Measurements from ENCODE around the gene R3HDM2. TPM values are rescaled to one million over a fixed set of nuclear protein-coding genes. Genes with fewer than 3 reads are reported as not detected.

Gene R3HDM2
- total RNA-seq, 2 donors from 2014 or later, result 82.7 to 116 TPM

DNA sequence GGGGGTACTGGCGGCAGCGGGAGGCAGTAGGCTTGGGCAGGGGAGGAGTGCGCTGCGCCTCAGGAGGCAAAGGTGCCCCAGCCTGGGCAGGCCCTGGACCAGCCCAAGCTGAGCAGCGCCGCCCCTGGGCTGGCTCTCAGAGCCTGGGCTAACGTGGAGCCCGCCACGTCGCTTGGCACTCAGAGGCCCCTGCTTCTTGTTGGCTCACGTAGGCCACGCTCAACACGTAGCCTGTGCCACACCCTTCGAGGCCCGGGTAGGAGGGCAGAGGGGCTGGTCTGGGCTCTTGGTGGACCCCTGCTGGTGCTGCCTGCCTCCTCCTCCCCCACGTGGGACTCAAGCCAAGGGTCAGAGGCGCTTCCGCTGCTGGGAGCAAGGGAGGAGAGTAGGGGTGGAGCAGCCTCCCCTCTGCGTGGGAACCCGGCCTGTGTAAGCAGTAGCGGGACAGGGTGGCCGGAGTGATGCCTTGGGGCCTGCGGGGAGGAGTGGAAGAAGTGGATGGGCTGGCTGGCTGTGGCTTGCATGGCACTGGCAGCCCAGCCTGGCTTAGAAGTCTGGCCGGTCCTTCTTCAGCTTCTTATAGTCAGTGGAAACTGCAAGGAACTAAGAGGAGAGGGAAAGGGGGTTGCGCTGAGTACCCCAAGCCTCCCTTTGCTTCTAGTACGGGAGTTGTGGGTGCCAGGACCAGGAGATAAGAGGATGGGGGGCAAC, 195.7 kb downstream of the R3HDM2 start:
- Mint-ChIP-seq H3K36me3 (ENCODE audit: low read depth) (peaks cover 40% of the 10 kb centered on the region), H3K4me1 (peaks cover 22% of the 10 kb centered on the region), H3K4me3 (no peak overlapping the region), H3K27me3 (ENCODE audit: insufficient read depth) (peaks cover 56% of the 10 kb centered on the region), H3K27ac (no peak overlapping the region), H3K9me3 (no peaks in the 10 kb centered on the region)
- H3K9me3 ChIP-seq (ENCODE audit: control insufficient read depth, low read length), result no peaks in the 10 kb centered on the region
- 79 to 89% methylated on average over 14 to 26 of the region's 26 CpGs for WGBS, 2 experiments (ENCODE audit: insufficient coverage in 1 of 2, insufficient read length in 1 of 2)
- peaks cover 60% of the 10 kb centered on the region for H3K27me3 ChIP-seq (ENCODE audit: control insufficient read depth, insufficient read depth, low read length, poor library complexity, severe bottlenecking)
- H3K4me3 ChIP-seq (ENCODE audit: low read length), result no peak overlapping the region
- DNase-seq, result peak; percentile 91
- H3K36me3 ChIP-seq (ENCODE audit: control insufficient read depth, insufficient read depth, low read length), result peaks cover 41% of the 10 kb centered on the region
- TF ChIP-seq, protein P1, sequence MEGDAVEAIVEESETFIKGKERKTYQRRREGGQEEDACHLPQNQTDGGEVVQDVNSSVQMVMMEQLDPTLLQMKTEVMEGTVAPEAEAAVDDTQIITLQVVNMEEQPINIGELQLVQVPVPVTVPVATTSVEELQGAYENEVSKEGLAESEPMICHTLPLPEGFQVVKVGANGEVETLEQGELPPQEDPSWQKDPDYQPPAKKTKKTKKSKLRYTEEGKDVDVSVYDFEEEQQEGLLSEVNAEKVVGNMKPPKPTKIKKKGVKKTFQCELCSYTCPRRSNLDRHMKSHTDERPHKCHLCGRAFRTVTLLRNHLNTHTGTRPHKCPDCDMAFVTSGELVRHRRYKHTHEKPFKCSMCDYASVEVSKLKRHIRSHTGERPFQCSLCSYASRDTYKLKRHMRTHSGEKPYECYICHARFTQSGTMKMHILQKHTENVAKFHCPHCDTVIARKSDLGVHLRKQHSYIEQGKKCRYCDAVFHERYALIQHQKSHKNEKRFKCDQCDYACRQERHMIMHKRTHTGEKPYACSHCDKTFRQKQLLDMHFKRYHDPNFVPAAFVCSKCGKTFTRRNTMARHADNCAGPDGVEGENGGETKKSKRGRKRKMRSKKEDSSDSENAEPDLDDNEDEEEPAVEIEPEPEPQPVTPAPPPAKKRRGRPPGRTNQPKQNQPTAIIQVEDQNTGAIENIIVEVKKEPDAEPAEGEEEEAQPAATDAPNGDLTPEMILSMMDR (conservative IDR thresholded peaks at IDR 0.05), result no peak
- H3K27ac ChIP-seq (ENCODE audit: low read depth, low read length), result no peak overlapping the region
- H3K9ac ChIP-seq (ENCODE audit: extremely low read depth, low read length, poor library complexity, severe bottlenecking), result no peak overlapping the region
- H3K4me1 ChIP-seq (ENCODE audit: control insufficient read depth, insufficient read depth, low read length), result peaks cover 16% of the 10 kb centered on the region

DNA sequence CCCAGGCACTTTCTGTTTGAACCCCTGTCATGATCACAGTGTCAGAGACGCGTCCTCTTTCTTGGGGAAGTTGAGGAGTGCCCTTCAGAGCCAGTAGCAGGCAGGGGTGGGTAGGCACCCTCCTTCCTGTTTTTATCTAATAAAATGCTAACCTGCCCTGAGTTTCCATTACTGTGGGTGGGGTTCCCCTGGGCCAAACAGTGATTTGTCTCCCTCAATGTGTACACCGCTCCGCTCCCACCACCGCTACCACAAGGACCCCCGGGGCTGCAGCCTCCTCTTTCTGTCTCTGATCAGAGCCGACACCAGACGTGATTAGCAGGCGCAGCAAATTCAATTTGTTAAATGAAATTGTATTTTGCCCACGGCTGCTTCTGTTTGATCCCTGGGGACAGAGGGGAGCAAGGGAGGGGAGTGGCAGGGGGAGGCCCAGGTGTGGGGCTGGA, 196.2 kb downstream of the R3HDM2 start:
- no peaks in the 10 kb centered on the region for H3K9me3 Mint-ChIP-seq
- peaks cover 22% of the 10 kb centered on the region for H3K4me1 Mint-ChIP-seq
- no peak overlapping the region for H3K27ac Mint-ChIP-seq
- peaks cover 16% of the 10 kb centered on the region for H3K4me1 ChIP-seq (ENCODE audit: control insufficient read depth, insufficient read depth, low read length)
- DNase-seq, result no peak
- peaks cover 40% of the 10 kb centered on the region for H3K36me3 Mint-ChIP-seq (ENCODE audit: low read depth)
- WGBS, 2 experiments (ENCODE audit: insufficient coverage in 1 of 2, insufficient read length in 1 of 2), result 92 to 93% methylated on average over 5 to 10 of the region's 10 CpGs
- TF ChIP-seq, protein P1 (conservative IDR thresholded peaks at IDR 0.05), result no peak
- H3K4me3 Mint-ChIP-seq, result no peak overlapping the region
- H3K27me3 ChIP-seq (ENCODE audit: control insufficient read depth, insufficient read depth, low read length, poor library complexity, severe bottlenecking), result peaks cover 54% of the 10 kb centered on the region
- H3K4me3 ChIP-seq (ENCODE audit: low read length), result no peak overlapping the region
- no peak overlapping the region for H3K27ac ChIP-seq (ENCODE audit: low read depth, low read length)
- peaks cover 41% of the 10 kb centered on the region for H3K36me3 ChIP-seq (ENCODE audit: control insufficient read depth, insufficient read depth, low read length)
- no peak overlapping the region for H3K9ac ChIP-seq (ENCODE audit: extremely low read depth, low read length, poor library complexity, severe bottlenecking)
- peaks cover 50% of the 10 kb centered on the region for H3K27me3 Mint-ChIP-seq (ENCODE audit: insufficient read depth)
- no peaks in the 10 kb centered on the region for H3K9me3 ChIP-seq (ENCODE audit: control insufficient read depth, low read length)

DNA sequence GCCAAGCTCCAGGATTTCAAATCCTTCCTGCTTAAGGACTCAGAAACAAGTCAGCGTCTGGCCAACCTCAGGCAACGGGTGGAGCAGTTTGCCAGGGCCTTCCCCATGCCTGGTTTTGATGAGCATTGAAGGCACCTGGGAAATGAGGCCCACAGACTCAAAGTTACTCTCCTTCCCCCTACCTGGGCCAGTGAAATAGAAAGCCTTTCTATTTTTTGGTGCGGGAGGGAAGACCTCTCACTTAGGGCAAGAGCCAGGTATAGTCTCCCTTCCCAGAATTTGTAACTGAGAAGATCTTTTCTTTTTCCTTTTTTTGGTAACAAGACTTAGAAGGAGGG, 196.6 kb downstream of the R3HDM2 start:
- Histone ChIP-seq H3K27ac (ENCODE audit: low read depth, low read length) (no peak overlapping the region), H3K4me1 (ENCODE audit: control insufficient read depth, insufficient read depth, low read length) (peaks cover 16% of the 10 kb centered on the region), H3K36me3 (ENCODE audit: control insufficient read depth, insufficient read depth, low read length) (peaks cover 41% of the 10 kb centered on the region), H3K9ac (ENCODE audit: extremely low read depth, low read length, poor library complexity, severe bottlenecking) (no peak overlapping the region), H3K27me3 (ENCODE audit: control insufficient read depth, insufficient read depth, low read length, poor library complexity, severe bottlenecking) (peaks cover 51% of the 10 kb centered on the region), H3K9me3 (ENCODE audit: control insufficient read depth, low read length) (no peaks in the 10 kb centered on the region), H3K4me3 (ENCODE audit: low read length) (no peak overlapping the region)
- Mint-ChIP-seq H3K4me3 (no peak overlapping the region), H3K4me1 (peaks cover 22% of the 10 kb centered on the region), H3K36me3 (ENCODE audit: low read depth) (peaks cover 40% of the 10 kb centered on the region), H3K27me3 (ENCODE audit: insufficient read depth) (peaks cover 48% of the 10 kb centered on the region), H3K27ac (no peak overlapping the region), H3K9me3 (no peaks in the 10 kb centered on the region)
- TF ChIP-seq, protein P1 (conservative IDR thresholded peaks at IDR 0.05), result no peak
- DNase-seq, result no peak
- WGBS, 2 experiments (ENCODE audit: insufficient coverage in 1 of 2, insufficient read length in 1 of 2), result 89 to 90% methylated on average over 3 of the region's 3 CpGs
